Natural killer cell (primary cell): ENCODE data around the gene AP3S2. TPM values are rescaled to one million over a fixed set of nuclear protein-coding genes. Genes with fewer than 3 reads are reported as not detected.
"Not testable (repeated sequence)": the region's sequence is repeated elsewhere in the genome, so short reads cannot be mapped to it uniquely, and the experiment has no call there.

Experiments
- ATAC-seq, 3 donors: fragments of 150-1000 bp in 2 of 3; fragments of 200-7000 bp in 1 of 3; cut with Tn5 transposase; 1 replicate in 1 of 3; 2 replicates in 2 of 3; pipeline ENCODE4 v1.10.0; 2021; ENCODE audit warnings: mild to moderate bottlenecking in 2 of 3, moderate library complexity in 2 of 3
- DNase-seq, 2 donors: peaks; one replicate each; pipeline versions ENCODE4 v3.0.0 to v3.0.0-alpha.2; 2013 to 2021; ENCODE audit warnings: mixed read lengths in 1 of 2
- H3K27ac ChIP-seq: one replicate; pipeline ENCODE4 v1.5.1; 2013; ENCODE audit warnings: mild to moderate bottlenecking, low read length
- H3K27me3 ChIP-seq: one replicate; pipeline ENCODE4 v1.6.1; 2013; ENCODE audit warnings: low read length; ENCODE audit not compliant: control insufficient read depth, insufficient read depth
- H3K36me3 ChIP-seq: one replicate; pipeline ENCODE4 v1.6.1; 2013; ENCODE audit warnings: low read length; ENCODE audit not compliant: control insufficient read depth, insufficient read depth
- H3K4me1 ChIP-seq: one replicate; pipeline ENCODE4 v1.6.1; 2013; ENCODE audit warnings: low read length; ENCODE audit not compliant: control insufficient read depth, insufficient read depth
- H3K4me3 ChIP-seq: one replicate; pipeline ENCODE4 v1.5.1; 2013; ENCODE audit warnings: low read length
- H3K9me3 ChIP-seq: one replicate; pipeline ENCODE4 v1.6.1; 2013; ENCODE audit warnings: low read length; ENCODE audit not compliant: control insufficient read depth, insufficient read depth
- H3K27ac Mint-ChIP-seq, 2 donors: one replicate each; pipeline ENCODE4 v1.8.0; 2022; ENCODE audit warnings: mild to moderate bottlenecking in 2 of 2, mixed read lengths in 2 of 2, moderate library complexity in 1 of 2
- H3K27me3 Mint-ChIP-seq, 2 donors: one replicate each; pipeline ENCODE4 v1.8.0; 2022; ENCODE audit warnings: low read depth in 2 of 2, mixed read lengths in 2 of 2
- H3K36me3 Mint-ChIP-seq: one replicate; pipeline ENCODE4 v1.8.0; 2022; ENCODE audit warnings: mixed read lengths
- H3K4me1 Mint-ChIP-seq, 2 donors: one replicate each; pipeline ENCODE4 v1.8.0; 2022; ENCODE audit warnings: mixed read lengths in 2 of 2
- H3K4me3 Mint-ChIP-seq: one replicate; pipeline ENCODE4 v1.8.0; 2022; ENCODE audit warnings: mild to moderate bottlenecking, moderate library complexity, mixed read lengths
- H3K9me3 Mint-ChIP-seq, 2 donors: one replicate each; pipeline ENCODE4 v1.8.0; 2022; ENCODE audit warnings: mixed read lengths in 2 of 2
- WGBS: methylation state at CpG from one replicate; pipeline ENCODE4 v1.1.7; 2013; ENCODE audit warnings: missing lambda C conversion rate; ENCODE audit not compliant: insufficient coverage; 5-methylcytosine and 5-hydroxymethylcytosine counted together
- intact Hi-C: fragments of 100-400 bp; cut with micrococcal nuclease; formaldehyde crosslinking; loops from one replicate; pipeline ENCODE4 v1.14.2; 2022
- total RNA-seq, 4 donors: library from RNA; stranded (reverse); fragments of 120-200 nt in 1 of 4; gene quantifications; one replicate each; pipeline versions ENCODE4 v1.2.3 to v1.2.4, GENCODE V29; 2013 to 2022
- TF ChIP-seq, protein P1 (sequence below): fragments of 200-600 bp; IDR thresholded peaks from one replicate; pipeline ENCODE4 v1.8.0; 2022; ENCODE audit warnings: antibody characterized with exemption

Gene AP3S2
- total RNA-seq, 3 donors from 2014 or later (not counting 1 experiment from before 2014, with no cell fraction given), result 28.4 to 38.2 (median 36.8) TPM

GRCh38 chr15:89783111-89783860, 110.5 kb downstream of the AP3S2 start:
- Mint-ChIP-seq H3K27ac (no peak overlapping the region), H3K9me3 (no peaks in the 10 kb centered on the region), H3K36me3 (no peaks in the 10 kb centered on the region), H3K4me1 (no peaks in the 10 kb centered on the region), H3K4me3 (no peak overlapping the region), H3K27me3 (peaks cover 7 to 16% of the 10 kb centered on the region in 2 donors)
- intact Hi-C loops, result no loop called here
- no peak for ATAC-seq
- no peak overlapping the region for H3K27ac ChIP-seq
- 91% methylated on average over 14 of the region's 14 CpGs for WGBS
- peaks cover 19% of the 10 kb centered on the region for H3K4me1 ChIP-seq
- DNase-seq, result no peak
- no peaks in the 10 kb centered on the region for H3K9me3 ChIP-seq
- H3K36me3 ChIP-seq, result no peaks in the 10 kb centered on the region
- no peaks in the 10 kb centered on the region for H3K27me3 ChIP-seq
- H3K4me3 ChIP-seq, result no peak overlapping the region
- TF ChIP-seq, protein P1, sequence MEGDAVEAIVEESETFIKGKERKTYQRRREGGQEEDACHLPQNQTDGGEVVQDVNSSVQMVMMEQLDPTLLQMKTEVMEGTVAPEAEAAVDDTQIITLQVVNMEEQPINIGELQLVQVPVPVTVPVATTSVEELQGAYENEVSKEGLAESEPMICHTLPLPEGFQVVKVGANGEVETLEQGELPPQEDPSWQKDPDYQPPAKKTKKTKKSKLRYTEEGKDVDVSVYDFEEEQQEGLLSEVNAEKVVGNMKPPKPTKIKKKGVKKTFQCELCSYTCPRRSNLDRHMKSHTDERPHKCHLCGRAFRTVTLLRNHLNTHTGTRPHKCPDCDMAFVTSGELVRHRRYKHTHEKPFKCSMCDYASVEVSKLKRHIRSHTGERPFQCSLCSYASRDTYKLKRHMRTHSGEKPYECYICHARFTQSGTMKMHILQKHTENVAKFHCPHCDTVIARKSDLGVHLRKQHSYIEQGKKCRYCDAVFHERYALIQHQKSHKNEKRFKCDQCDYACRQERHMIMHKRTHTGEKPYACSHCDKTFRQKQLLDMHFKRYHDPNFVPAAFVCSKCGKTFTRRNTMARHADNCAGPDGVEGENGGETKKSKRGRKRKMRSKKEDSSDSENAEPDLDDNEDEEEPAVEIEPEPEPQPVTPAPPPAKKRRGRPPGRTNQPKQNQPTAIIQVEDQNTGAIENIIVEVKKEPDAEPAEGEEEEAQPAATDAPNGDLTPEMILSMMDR, result no peak

- H3K9me3 Mint-ChIP-seq, H3K4me3 ChIP-seq, H3K4me3 Mint-ChIP-seq, H3K27ac ChIP-seq, intact Hi-C loops, H3K36me3 ChIP-seq, H3K9me3 ChIP-seq, H3K27ac Mint-ChIP-seq, DNase-seq, H3K27me3 ChIP-seq, H3K4me1 Mint-ChIP-seq, H3K36me3 Mint-ChIP-seq, ATAC-seq: not testable (repeated sequence)
- WGBS, result 92% methylated on average over 7 of the region's 9 CpGs
- H3K27me3 Mint-ChIP-seq, result peaks cover 9 to 16% of the 10 kb centered on the region in 2 donors
- H3K4me1 ChIP-seq, result peaks cover 19% of the 10 kb centered on the region
These were observed 111.2 kb downstream of the AP3S2 start for GRCh38 chr15:89782619-89782950.

- intact Hi-C loops, result no loop called here
- peaks cover 9 to 16% of the 10 kb centered on the region in 2 donors for H3K27me3 Mint-ChIP-seq
- Histone ChIP-seq H3K4me1 (peaks cover 22% of the 10 kb centered on the region), H3K9me3 (no peaks in the 10 kb centered on the region), H3K27me3 (peaks cover 2% of the 10 kb centered on the region), H3K4me3 (no peak overlapping the region), H3K36me3 (no peaks in the 10 kb centered on the region), H3K27ac (no peak overlapping the region)
- 78% methylated on average over 14 of the region's 15 CpGs for WGBS
- DNase-seq (no peak), ATAC-seq (peak in 1 of 3 donors; percentile 31)
- H3K27ac Mint-ChIP-seq, result no peak overlapping the region
- TF ChIP-seq, protein P1, result no peak
- H3K4me1 Mint-ChIP-seq, result no peaks in the 10 kb centered on the region
- no peaks in the 10 kb centered on the region for H3K9me3 Mint-ChIP-seq
- H3K36me3 Mint-ChIP-seq, result no peaks in the 10 kb centered on the region
- H3K4me3 Mint-ChIP-seq, result no peak overlapping the region
These were observed 111.7 kb downstream of the AP3S2 start for GRCh38 chr15:89781891-89782618.

- H3K4me1 Mint-ChIP-seq, result no peaks in the 10 kb centered on the region
- Histone ChIP-seq H3K27me3 (peaks cover 4% of the 10 kb centered on the region), H3K27ac (no peak overlapping the region), H3K4me3 (no peak overlapping the region), H3K36me3 (no peaks in the 10 kb centered on the region), H3K4me1 (peaks cover 27% of the 10 kb centered on the region), H3K9me3 (no peaks in the 10 kb centered on the region)
- no peaks in the 10 kb centered on the region for H3K36me3 Mint-ChIP-seq
- intact Hi-C loops, result no loop called here
- ATAC-seq, result peak; percentile 18 to 36 (median 33)
- H3K9me3 Mint-ChIP-seq, result no peaks in the 10 kb centered on the region
- TF ChIP-seq, protein P1, result no peak
- H3K4me3 Mint-ChIP-seq, result no peak overlapping the region
- no peak for DNase-seq
- WGBS, result 36% methylated on average over 6 of the region's 6 CpGs
- H3K27ac Mint-ChIP-seq, result no peak overlapping the region
- H3K27me3 Mint-ChIP-seq, result peaks cover 9 to 16% of the 10 kb centered on the region in 2 donors
These were observed 112.7 kb downstream of the AP3S2 start for GRCh38 chr15:89781055-89781454.
